Islet of Langerhans (tissue), 1 donor: ENCODE data around the gene FAM72D.
"Not testable (repeated sequence)": the region's sequence is repeated elsewhere in the genome, so short reads cannot be mapped to it uniquely, and the experiment has no call there.

Experiments used
- FAIRE-seq: peaks from one replicate; lab custom pipeline; 2011; peaks lifted over from hg19 to GRCh38; lab: Jason Lieb, UNC

Gene FAM72D

DNA sequence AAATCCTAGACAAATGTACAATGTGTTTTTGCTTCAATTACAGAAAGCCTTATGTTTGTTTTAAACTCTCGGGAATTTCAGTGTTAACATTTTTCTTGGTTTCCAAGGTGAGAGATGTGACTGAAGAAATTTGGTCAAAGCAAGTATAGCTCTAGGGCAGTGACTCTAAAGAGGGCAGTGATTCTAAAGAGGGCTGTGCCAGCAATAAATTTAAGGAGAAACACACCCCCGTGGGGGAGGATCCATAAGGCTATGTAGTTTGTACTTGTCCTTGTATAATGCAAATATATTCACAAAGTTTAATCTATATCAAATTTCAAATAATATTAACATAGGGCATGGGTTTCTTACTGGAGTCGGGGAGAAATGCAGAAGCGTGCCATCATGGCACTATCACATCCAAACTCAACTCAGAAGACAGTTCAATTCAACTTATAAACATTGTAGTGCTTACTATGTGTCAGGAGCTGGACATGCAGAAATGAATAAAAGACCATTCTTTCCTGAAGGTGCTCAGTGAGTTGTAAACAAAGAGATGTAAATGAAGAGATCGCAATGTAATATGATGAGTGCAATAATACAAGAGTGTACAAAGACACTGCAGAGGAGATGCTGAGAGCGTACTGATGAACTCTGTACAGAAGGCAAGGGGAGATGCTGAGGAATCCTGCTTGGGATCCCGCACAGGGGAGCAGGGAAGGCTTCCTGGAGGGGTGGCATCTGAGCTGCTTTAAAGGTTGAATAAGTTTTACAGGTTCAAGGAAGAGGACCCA lies 13.1 kb upstream of the FAM72D start:
- FAIRE-seq: not testable (repeated sequence)

DNA sequence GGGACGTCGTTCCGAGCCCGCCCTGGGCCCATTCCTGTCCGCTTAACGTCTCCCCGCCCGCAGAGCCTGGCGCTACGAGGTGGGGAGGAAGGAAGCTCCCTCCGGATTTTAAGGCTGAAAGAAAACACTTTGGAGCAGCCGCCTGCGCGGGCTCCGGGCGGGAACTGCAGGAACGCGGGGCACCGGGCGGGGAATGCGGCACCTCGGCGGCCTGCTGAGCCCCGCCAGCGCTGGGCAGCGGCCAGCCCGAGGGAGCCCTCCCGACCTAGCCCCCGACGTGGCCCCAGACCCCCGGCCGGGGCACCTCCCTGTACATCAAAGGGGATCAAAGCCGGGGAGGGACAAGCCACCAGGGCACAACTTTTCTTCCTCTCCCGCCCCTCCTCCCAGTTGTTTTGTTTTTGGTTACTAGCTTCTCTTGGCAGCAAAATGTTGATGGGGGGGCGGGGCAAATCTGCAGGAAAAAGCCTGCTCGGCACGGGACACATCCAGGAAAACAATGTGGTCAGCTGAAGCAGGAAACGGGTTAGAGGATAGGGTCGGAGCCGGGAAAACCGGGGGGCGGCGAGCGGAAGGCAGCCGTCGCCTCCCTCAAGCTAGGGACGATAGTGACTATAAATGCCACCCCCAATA lies 2.1 kb upstream of the FAM72D start:
- not testable (repeated sequence) for FAIRE-seq

DNA sequence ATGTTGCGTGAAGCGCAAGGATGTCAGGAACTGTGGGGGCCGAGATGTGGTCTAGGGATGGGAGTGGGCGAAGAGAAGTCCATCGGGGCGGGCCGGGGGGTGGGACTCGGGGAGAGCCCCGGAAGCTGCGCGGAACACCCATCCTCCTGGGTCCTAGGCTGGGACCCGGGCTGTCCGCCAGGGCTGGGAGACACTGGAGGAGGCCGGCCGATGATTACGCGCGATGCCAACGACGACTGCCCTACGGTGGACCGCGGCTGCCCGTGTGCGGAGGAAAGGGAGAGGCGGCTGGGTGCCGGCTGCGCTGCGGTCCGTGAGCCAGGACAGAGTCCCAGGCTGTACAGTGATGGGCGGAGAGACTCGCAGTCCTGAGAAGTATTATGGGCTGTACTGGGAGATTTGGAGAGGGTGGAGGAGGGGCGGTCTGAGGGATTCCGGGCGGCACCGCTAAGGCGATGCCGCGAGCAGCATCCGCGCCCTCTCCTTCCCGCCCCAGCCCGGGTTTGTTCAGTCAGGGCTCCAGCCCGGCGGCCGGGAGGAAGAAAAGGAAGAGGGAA lies 1.0 kb upstream of the FAM72D start:
- FAIRE-seq: not testable (repeated sequence)

DNA sequence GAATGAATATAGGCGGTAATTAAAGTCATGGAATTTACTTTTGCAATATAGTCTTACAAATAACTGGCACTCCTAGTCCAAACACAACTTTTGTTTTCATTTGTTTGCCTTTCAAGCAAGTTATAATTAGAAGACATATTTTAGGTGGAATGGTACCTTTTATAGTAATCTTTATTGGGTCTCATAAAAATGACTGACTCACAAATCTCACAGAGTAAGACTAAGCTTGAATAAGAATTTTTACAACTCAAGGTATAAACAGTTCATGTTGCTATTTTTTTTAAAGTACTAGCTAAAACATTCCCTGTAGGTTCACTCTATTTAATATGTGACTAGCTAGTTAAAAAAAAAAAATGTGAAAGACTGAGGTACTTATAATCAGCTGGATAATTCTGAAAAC lies 6.0 kb downstream of the FAM72D start:
- FAIRE-seq: not testable (repeated sequence)

DNA sequence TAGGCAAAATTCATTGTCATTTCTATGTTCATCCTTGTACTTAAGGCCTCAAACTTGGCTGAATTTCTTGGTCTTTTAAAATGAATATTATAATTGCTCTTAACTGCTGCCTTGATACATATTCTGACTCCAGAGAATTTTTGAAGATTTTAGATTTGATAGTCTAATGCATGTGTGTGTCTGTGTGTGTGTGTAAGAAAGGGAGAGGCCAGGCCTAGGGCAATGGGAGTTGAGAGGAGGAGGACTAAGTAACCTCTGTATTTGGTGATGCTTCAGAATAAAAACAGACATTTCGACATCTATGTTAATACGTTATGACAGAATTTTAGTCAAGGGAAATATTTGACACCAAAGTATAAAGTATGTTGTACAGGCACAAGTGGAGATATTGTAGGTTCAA lies 7.5 kb downstream of the FAM72D start:
- FAIRE-seq: not testable (repeated sequence)

DNA sequence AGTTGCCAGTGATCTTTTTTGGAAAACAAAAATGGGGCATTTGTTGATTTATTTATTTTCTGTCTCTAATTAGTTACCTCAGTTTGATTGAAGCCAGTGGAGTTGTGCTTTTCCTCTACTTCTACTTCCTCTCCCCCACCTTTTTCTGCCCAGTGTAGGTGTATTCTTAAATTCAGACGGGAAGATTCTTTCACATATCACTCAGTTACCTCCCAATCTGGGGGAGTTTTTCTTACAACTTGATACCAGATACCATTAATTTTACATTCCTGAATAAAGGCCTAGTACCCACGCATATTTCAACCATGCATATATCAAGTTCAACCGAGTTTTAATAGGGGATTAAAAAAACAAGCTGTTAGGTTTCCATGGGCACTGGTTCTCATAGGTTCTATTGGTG lies 15.9 kb downstream of the FAM72D start:
- FAIRE-seq: not testable (repeated sequence)

DNA sequence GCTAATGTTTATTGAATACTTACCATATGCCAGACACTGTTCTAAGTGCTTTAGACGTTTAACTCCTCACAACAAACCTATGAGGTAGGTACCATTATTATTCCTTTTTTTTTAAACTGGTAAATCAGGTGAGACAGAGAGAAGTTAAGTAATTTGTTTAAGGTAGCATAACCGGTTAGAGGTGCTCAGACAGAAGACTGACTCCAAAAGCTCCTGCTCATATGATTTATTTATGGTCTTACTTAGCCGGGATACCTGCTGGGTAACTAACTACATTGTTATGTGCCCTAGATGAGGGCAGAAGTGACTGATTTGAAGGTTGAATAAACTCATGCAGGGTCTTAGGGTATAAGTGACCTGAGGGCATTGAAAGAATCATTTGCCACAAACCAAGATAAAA lies 16.9 kb downstream of the FAM72D start:
- FAIRE-seq: not testable (repeated sequence)

DNA sequence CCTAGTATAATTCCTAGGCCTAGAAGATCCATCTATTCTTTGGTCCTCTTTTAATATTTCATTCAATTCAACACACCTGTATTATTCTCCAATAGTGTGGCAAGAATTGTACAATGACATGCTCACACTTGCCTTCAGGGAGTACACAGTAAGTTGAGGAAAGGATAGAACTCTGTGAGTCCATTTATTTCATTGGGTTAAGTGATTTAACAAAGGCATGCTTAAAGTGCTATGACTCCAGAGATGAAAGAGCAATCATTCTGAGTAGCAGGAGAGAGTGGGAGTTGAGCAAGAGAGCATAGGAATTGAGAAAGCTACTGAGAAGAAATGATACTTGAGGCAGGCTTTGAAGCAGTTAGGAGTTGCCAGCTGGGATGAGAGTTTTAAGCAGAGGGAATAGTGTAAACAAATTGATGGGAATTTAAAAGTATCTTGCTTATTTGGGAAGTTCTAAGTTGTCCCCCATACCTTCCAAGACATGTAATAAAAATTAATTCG lies 18.8 kb downstream of the FAM72D start:
- not testable (repeated sequence) for FAIRE-seq

DNA sequence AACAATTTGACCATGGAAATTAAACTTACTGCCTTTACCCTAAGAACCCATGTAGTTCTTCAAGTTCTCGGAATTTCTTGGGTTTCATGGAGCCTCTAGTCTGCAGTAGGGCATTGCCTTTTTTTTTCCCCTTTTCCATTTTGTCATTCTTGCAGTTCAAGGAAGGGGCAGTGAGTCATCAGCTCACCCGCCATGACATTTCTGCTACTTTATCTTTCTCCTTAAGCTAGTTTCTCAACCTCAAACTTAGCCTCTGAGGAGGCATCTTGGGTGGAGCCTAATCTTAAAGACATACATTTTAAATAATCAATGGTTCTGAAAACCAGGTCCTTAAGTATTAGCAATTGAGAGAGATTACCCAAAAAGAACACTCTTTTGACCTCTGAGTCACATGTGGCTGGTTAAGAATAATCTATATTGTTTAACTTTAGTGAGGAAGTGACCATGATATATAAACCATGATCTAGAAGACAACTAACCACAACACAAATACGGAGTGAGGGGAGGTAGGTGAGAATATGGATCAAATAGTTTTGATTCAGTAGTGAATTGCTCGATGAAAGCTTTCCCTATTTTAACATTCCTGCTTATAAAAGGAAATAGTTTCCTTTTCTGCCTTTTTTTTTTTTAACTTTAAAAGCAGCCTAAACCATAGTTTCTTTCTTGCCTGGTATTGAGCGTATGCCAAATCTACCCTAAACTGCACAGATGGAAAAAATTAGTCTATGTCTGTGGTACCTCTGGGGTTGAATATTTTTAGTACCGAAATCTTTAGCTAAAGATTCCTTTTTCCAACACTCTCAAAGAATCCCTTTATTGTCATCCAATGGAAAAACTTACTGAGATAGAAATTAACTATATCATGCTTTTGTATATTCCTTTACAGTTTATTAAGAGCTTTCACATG lies 20.1 kb downstream of the FAM72D start:
- FAIRE-seq: not testable (repeated sequence)

DNA sequence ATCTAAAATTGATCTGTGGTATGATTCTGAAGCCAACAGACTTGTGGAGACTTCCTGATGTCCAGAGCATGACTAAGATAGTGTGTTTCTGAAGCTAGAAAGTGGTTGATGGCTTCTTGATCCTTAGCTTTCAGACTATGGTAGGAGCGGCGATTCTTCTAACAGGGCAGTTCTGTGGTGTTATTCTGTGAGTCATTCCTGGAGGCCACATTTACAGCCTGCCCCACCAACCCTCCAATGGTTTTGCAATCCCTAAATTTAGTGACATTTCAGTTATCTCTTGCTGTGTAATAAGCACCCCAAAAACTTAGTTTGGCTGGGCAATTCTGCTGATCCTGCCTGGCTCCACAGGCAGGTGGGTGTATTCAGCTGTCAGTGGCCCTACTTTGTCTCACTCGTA lies 24.1 kb downstream of the FAM72D start:
- FAIRE-seq: not testable (repeated sequence)

DNA sequence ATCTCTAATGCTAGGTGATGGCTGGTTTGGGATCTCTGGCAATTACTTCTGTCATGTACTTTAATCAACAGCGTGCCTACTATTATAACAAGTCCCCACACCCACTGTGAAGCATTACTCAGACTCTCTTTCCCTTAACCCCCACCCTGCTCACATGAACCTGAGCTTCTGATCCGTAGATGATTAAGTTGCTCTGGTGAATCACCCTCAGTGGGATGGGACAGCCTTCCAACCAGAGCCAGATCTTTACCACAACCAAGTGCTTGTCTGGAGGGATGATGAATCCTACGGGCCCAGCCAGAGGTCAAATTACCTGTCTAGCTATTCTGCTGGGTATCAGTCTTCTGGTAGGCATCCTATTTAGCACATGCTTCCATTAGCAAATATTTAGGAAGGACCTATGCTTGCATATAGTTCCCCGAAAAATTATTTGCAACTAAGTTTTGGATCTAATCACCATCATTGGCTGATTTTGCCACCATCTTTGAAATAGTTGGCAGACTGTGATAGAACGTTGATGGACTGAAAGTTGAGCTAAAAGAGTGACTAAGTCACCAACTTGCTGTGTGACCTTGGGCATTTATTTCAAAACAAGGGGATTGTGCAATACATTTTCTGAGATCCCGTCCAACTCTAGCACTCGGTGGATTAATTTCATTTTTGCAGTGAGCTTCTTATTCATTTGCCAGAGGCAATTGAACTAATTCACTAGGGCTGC lies 26.7 kb downstream of the FAM72D start:
- not testable (repeated sequence) for FAIRE-seq

DNA sequence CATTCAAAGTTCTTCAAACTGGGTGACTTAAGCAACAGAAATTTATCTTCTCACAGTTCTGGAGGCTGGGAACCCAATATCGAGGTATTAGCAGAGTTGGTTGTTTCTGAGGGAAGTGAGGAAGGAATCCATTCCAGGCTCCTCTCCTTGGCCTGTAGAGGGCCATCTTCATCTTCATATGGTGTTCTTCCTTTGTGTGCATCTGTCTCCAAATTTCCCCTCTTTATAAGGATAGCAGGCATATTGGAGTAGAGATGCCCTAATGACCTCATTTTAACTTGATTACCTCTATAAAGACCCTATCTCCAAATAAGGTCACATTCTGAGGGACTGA lies 27.3 kb downstream of the FAM72D start:
- FAIRE-seq: not testable (repeated sequence)

DNA sequence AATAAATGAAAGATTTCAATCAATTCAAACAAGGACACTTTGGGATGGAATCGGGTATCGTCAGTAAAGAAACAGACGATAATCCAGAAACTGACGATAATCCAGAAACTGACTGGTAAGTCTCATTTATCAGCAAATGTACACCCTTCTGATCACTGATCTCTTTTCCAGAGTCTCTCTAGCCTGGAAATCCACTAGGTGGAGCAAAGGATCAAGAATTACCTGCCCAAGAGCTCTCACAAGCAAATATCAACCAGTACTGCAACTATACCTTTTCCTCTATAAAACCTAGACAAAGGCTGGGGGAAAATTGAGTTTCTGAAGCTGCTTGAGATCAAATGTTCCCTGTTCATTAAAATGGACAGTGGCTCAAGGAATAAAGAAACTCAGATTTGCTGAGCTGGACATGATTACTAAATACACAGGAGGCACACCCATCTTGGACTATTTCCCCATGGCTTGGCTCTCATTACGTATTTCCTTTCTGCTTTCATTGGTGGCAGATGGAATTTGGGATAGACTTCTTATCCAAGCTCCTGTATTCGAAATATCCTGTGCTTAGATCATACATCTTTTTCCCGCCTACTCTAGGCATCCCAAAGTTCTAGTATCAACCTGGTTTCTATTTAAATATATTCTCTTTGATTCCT lies 28.3 kb downstream of the FAM72D start:
- FAIRE-seq: not testable (repeated sequence)

DNA sequence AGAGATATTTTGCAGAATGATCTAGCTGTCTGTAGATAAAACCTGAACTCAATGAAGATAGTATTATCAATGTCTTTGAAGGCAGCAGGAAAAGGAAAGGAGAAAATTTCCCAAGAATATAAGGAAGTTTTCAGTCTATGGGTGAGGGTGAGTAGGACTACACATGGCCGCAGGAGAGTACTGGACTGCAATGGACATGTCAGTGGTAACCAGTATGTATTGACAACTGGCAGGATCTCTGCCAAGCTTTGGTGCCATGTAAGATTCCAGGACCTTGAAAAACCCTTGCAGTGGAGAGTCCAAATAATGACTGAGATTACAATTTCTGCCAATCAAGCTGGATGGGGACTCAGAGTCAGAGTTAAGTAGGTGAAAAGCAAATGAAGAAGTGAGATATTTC lies 29.3 kb downstream of the FAM72D start:
- not testable (repeated sequence) for FAIRE-seq

DNA sequence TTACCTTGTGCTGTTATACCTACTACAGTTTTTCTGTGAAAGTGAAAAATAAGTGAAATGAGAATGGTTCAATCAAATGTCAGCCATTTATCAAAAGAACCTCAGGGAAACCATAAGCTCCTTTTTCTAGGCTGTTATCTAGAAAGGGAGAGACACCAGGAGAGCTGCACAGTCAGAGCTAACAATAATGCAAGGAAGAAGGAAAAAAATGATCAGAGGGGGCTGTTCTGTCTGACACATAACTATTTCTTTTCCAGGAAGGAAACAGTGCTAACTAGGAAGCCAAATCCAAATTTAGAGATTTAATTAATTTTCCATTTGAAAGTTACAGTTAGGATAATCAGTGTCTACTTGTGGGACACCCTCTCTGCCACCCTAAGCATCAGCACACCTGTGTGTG lies 31.4 kb downstream of the FAM72D start:
- not testable (repeated sequence) for FAIRE-seq

DNA sequence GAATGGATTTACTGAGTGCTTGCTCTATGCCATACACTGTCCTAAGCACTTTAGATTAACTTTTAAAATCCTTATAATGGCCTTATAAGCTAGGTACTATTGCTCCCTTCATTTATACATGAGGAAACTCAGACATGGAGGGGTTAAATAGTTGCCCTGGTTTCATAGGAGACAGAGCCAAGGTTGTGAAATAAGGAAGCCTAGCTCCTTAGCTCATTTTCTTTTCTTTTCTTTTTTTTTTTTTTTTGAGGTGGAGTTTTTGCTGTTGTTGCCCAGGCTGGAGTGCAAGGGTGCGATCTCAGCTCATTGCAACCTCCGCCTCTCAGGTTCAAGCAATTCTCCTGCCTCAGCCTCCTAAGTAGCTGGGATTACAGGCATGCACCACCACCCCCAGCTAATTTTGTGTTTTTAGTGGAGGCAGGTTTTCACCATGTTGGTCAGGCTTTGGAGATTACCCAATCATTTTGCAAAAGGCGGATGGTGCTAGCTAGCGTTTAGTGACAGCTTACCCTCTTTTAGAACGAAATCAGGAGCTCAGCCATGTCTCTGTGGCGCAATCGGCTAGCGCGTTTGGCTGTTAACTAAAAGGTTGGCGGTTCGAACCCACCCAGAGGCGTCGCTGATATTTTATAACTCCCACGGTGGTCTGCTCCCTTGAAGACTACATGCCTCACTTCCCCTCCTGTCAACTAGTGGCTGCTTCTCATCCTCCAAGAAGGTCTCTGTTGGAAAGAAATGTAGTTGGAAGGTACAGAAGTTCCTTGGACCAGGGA lies 33.1 kb downstream of the FAM72D start:
- FAIRE-seq: not testable (repeated sequence)

DNA sequence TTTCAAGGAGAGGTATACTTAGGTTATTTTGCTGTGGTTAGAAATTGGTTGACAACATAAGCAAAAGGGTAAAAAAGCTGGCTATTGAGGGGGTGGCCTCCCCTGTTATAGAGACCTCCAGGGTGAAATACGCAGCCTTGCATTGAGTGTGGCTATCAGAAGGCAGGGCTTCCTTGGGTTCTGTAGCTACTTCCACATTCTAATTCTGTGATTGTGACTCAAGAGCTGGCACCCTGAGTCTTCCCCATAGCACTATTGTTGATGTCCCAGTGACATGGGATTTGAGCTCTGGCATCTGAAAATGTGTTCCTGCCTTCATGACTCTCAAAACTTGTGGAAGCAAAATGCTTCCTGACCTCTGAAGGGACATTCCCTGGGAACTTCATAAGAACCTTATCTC lies 38.7 kb downstream of the FAM72D start:
- FAIRE-seq: not testable (repeated sequence)

DNA sequence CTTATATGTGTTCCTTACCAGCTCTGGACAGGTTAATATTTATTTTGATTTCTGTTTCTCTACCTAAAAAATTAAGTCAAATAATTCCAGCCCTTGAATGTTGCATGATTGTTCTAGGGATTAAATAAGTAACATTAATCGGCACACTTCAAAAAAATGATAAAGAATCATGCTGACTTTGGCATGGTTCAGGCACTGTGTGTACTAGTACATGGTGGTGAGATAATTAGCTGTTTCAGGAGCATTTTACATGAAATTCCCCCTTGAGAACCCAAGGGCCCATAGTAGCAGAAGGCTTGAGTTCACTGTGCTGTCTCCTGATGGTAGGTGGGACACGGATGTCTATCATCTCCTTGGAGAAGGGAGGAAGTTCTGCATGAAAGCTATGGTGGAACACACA lies 44.8 kb downstream of the FAM72D start:
- FAIRE-seq: not testable (repeated sequence)

DNA sequence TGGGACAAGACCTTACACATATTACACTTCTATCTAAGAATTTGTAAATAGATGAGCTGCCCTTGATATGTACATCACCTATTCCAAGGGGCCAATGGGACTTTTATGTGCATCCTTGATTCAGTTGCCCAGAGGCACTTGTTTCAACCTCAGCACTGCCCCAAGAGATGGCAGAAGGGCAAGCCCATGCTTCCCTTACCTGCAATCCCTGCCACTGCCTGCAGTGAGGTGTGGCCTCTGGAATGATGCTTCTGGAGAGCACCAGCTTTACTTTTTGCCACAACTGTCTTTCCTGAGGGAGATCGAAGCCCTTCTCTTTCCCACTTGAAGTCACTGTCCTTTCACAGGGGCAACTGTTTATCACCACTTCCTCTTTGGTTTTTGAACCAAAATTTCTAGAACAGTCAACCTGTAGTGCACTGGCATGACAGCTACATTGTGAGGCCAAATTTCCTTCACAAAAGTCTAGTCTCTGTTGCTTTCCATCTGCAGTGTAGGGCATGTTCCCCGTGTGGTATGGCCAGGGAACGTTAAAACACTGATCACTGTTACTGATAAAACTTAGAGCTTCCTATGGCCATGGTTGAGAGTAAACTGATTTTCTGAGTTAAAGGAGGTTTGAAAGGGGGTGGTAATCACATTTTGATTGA lies 48.6 kb downstream of the FAM72D start:
- not testable (repeated sequence) for FAIRE-seq

DNA sequence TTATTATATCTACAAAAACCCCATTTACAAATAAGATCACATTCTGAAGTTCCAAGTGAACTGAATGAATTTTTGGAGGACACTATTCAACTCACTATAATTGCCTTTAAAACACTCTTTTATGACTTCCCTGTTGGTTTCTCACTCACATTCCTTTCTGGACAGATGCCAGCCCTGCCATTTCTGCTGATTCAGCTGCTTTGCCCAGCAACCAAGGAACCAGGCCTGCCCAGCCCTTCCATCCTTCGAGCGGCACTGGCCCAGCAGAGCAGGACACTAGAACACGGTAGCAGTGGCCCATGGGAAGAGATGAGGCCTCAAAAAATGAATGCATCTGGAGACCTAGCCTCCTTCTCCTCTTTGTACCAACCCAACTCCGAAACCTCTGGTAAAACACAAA lies 50.5 kb downstream of the FAM72D start:
- not testable (repeated sequence) for FAIRE-seq
